Endothelial cell of umbilical vein (primary cell): ENCODE measurements around the gene CACNB4. TPM values are rescaled to one million over a fixed set of nuclear protein-coding genes. Genes with fewer than 3 reads are reported as not detected.

Source experiments
- BruUV-seq: library from RNA; stranded (reverse); fragments of 400-500 nt; replicated peaks from 2 replicates; lab custom pipeline; 2021; lab: Mats Ljungman, UMichigan
- CTCF ChIA-PET: fragments of 300-600, 350-600 bp; sonication (Branson Sonifier 250); formaldehyde crosslinking; loops from one replicate; lab custom pipeline; 2021; ENCODE audit warnings: antibody characterized with exemption, inconsistent platforms; lab: Charles Lee
- POLR2A ChIA-PET: fragments of 300-600, 350-600 bp; sonication (Branson Sonifier 250); formaldehyde crosslinking; loops from one replicate; lab custom pipeline; 2021; ENCODE audit warnings: antibody characterized with exemption, inconsistent platforms; lab: Charles Lee
- DNase-seq: peaks from one replicate; pipeline ENCODE4 v3.0.0-alpha.2; 2011; ENCODE audit warnings: low read depth, low spot score
- FAIRE-seq: peaks from 2 replicates; lab custom pipeline; 2011; peaks lifted over from hg19 to GRCh38; lab: Jason Lieb, UNC
- H2AFZ ChIP-seq: 2 replicates; pipeline ENCODE4 v1.6.0; 2012; ENCODE audit warnings: low read depth, low read length, control low read depth, inconsistent platforms
- H3K27ac ChIP-seq: 2 replicates; pipeline ENCODE4 v1.5.1; 2011; ENCODE audit warnings: low read depth, mild to moderate bottlenecking, control low read depth, low read length, moderate library complexity; ENCODE audit not compliant: insufficient read depth
- H3K27me3 ChIP-seq, 2 experiments: 2 replicates each; pipeline versions ENCODE4 v1.6.0 to v1.6.1; 2011; ENCODE audit warnings: low read length in 2 of 2, mixed read lengths in 1 of 2; ENCODE audit not compliant: control insufficient read depth in 2 of 2, insufficient read depth in 2 of 2
- H3K36me3 ChIP-seq, 2 experiments: 2 replicates in 1 of 2; 3 replicates in 1 of 2; pipeline ENCODE4 v1.5.1; 2011; ENCODE audit warnings: low read length in 2 of 2, mild to moderate bottlenecking in 1 of 2, moderate library complexity in 1 of 2; ENCODE audit not compliant: control insufficient read depth in 2 of 2, insufficient read depth in 2 of 2; ENCODE audit errors: extremely low read depth in 1 of 2
- H3K4me1 ChIP-seq: 3 replicates; pipeline ENCODE4 v1.5.1; 2011; ENCODE audit warnings: mild to moderate bottlenecking, low read length; ENCODE audit not compliant: control insufficient read depth, insufficient read depth; ENCODE audit errors: extremely low read depth
- H3K4me2 ChIP-seq: 2 replicates; pipeline ENCODE4 v1.6.1; 2011; ENCODE audit warnings: low read length, control low read depth, mixed read lengths; ENCODE audit not compliant: insufficient read depth
- H3K4me3 ChIP-seq, 3 experiments: fragments of 200-600 bp in 1 of 3; sonication (generic), shearing (Covaris generic) in 1 of 3; replicated peaks in 1 of 3; 2 replicates each; pipeline ENCODE4 v1.5.1; 2011 to 2016; ENCODE audit warnings: control low read depth in 3 of 3, low read length in 3 of 3, mild to moderate bottlenecking in 2 of 3, inconsistent platforms in 1 of 3, low read depth in 1 of 3, moderate library complexity in 1 of 3; ENCODE audit not compliant: insufficient read depth in 1 of 3
- H3K79me2 ChIP-seq: 2 replicates; pipeline ENCODE4 v1.6.0; 2012; ENCODE audit warnings: low read length, inconsistent platforms; ENCODE audit not compliant: control insufficient read depth, insufficient read depth
- H3K9ac ChIP-seq: replicated peaks from 2 replicates; pipeline ENCODE3; 2011; ENCODE audit warnings: low read length, control low read depth; ENCODE audit not compliant: insufficient read depth; ENCODE audit errors: extremely low read depth
- H3K9me1 ChIP-seq: replicated peaks from 3 replicates; pipeline ENCODE4 v1.6.0; 2011; ENCODE audit warnings: mild to moderate bottlenecking, low read length; ENCODE audit not compliant: control insufficient read depth, insufficient read depth; ENCODE audit errors: extremely low read depth
- H3K9me3 ChIP-seq: replicated peaks from 2 replicates; pipeline ENCODE4 v1.5.1; 2012; ENCODE audit warnings: low read length, inconsistent platforms; ENCODE audit not compliant: control insufficient read depth, insufficient read depth
- H4K20me1 ChIP-seq: replicated peaks from 2 replicates; pipeline ENCODE3; 2011; ENCODE audit warnings: mild to moderate bottlenecking, low read length; ENCODE audit not compliant: control insufficient read depth, insufficient read depth; ENCODE audit errors: extremely low read depth
- CTCF ChIP-seq, 2 donors: IDR thresholded peaks; 1 replicate in 1 of 2; 2 replicates in 1 of 2; pipeline ENCODE4 v1.5.1; 2011; ENCODE audit warnings: low read length in 2 of 2, mild to moderate bottlenecking in 2 of 2, moderate library complexity in 2 of 2, control low read depth in 1 of 2, inconsistent platforms in 1 of 2, low read depth in 1 of 2; ENCODE audit not compliant: insufficient read depth in 1 of 2; ENCODE audit errors: extremely low read depth in 1 of 2
- EZH2 ChIP-seq: IDR thresholded peaks from 2 replicates; pipeline ENCODE4 v1.6.1; 2012; ENCODE audit warnings: borderline replicate concordance, low read depth, mild to moderate bottlenecking, moderate library complexity, low read length, inconsistent platforms; ENCODE audit not compliant: severe bottlenecking
- FOS ChIP-seq: IDR thresholded peaks from 2 replicates; pipeline ENCODE4 v1.6.1; 2011; ENCODE audit warnings: mild to moderate bottlenecking, low read length, moderate library complexity, borderline replicate concordance; ENCODE audit not compliant: insufficient read depth
- GATA2 ChIP-seq: IDR thresholded peaks from 2 replicates; pipeline ENCODE4 v1.7.0; 2011; ENCODE audit warnings: low read depth, mild to moderate bottlenecking, moderate library complexity, mixed read lengths, low read length; ENCODE audit not compliant: insufficient read length, insufficient read depth
- JUN ChIP-seq: IDR thresholded peaks from 2 replicates; pipeline ENCODE4 v1.6.1; 2011; ENCODE audit warnings: borderline replicate concordance, low read depth; ENCODE audit not compliant: insufficient read length, insufficient read depth
- MAX ChIP-seq: IDR thresholded peaks from 2 replicates; pipeline ENCODE4 v1.6.1; 2011; ENCODE audit not compliant: insufficient read depth, insufficient read length
- MYC ChIP-seq: IDR thresholded peaks from one replicate; pipeline ENCODE4 v1.6.1; 2011; ENCODE audit warnings: mild to moderate bottlenecking, low read depth, low read length
- POLR2A ChIP-seq: IDR thresholded peaks from 2 replicates; pipeline ENCODE4 v1.6.1; 2012; ENCODE audit warnings: low read depth, mild to moderate bottlenecking, control low read depth, low read length
- POLR2AphosphoS5 ChIP-seq: IDR thresholded peaks from 2 replicates; pipeline ENCODE4 v1.6.1; 2012; ENCODE audit warnings: low read depth, mild to moderate bottlenecking, control low read depth, low read length, moderate library complexity; ENCODE audit not compliant: insufficient read depth
- dilution Hi-C: fragments of 300-500 bp; cut with MboI; formaldehyde crosslinking; loops from one replicate; pipeline ENCODE4 v1.15.0; 2019; ENCODE audit warnings: low sequenced_read_pairs; ENCODE audit not compliant: extremely low pct_ligation_motif_present
- intact Hi-C: fragments of 100-400 bp; cut with micrococcal nuclease; formaldehyde crosslinking; loops from one replicate; pipeline ENCODE4 v1.10.0; 2022
- polyA plus RNA-seq, 4 experiments: library from polyadenylated mRNA; depleted of rRNA in 3 of 4; stranded (reverse) in 3 of 4; unstranded in 1 of 4; fragments of >200 nt; gene quantifications; 2 replicates each; pipeline versions ENCODE4 v1.2.1 to v1.2.3, GENCODE V29; 2011 to 2012; ENCODE audit warnings: missing spikeins in 1 of 4
- total RNA-seq: library from RNA; stranded (reverse); gene quantifications from 2 replicates; pipeline ENCODE4 v1.2.3, GENCODE V29; 2021

CACNB4 gene
- total and polyA plus RNA-seq, 2 donors (not counting 3 experiments of a cell fraction or from before 2014, with no cell fraction given), result 0.23 to 0.58 TPM

- no peaks in the 10 kb centered on the region for H3K9me1 ChIP-seq
- no peak overlapping the region for H2AFZ ChIP-seq
- POLR2A ChIA-PET, result no interaction called here
These were observed 192.7 kb downstream of the CACNB4 start for GRCh38 chr2:151905963-151906632.

GRCh38 chr2:151904807-151905206 is 194.0 kb downstream of the CACNB4 start:
- no peak for FAIRE-seq
- BruUV-seq, result no TSS peak
- dilution Hi-C loops, result no loop called here

More at GRCh38 chr2:151905963-151906632, 192.7 kb downstream of the CACNB4 start:
- DNase-seq, result no peak
- no peak overlapping the region for H3K4me2 ChIP-seq
- CTCF ChIA-PET, result interaction anchor here (1.2 to 1.3 kb wide), 2 partner anchors 8 to 14 kb away, joined by 3 to 4 read pairs; no protein-coding TSS in a partner anchor
- peaks cover 6% of the 10 kb centered on the region for H3K4me1 ChIP-seq
- H3K9me3 ChIP-seq, result no peaks in the 10 kb centered on the region
- no peaks in the 10 kb centered on the region for H3K36me3 ChIP-seq
- H3K79me2 ChIP-seq, result no peaks in the 10 kb centered on the region
- H3K4me3 ChIP-seq, result no peak overlapping the region
- no peak for FAIRE-seq
- TF ChIP-seq GATA2, result no peak
- no peak for TF ChIP-seq MAX
- TF ChIP-seq FOS, result no peak
- TF ChIP-seq POLR2A, result no peak
- peaks cover 0 to 1% of the 10 kb centered on the region in 2 experiments for H3K27me3 ChIP-seq
- BruUV-seq, result no TSS peak
- H4K20me1 ChIP-seq, result no peaks in the 10 kb centered on the region
- dilution Hi-C loops, result no loop called here
- H3K9ac ChIP-seq, result no peak overlapping the region
- no peak overlapping the region for H3K27ac ChIP-seq
- intact Hi-C loops, result no loop called here

More at GRCh38 chr2:151904807-151905206, 194.0 kb downstream of the CACNB4 start:
- DNase-seq, result no peak
- H3K9ac ChIP-seq, result no peak overlapping the region
- CTCF ChIA-PET, result interaction anchor here (1.0 kb wide), 1 partner anchor 24 kb away, joined by 3 read pairs; no protein-coding TSS in a partner anchor
- no peaks in the 10 kb centered on the region for H3K9me1 ChIP-seq
- no peak overlapping the region for H3K27ac ChIP-seq
- H2AFZ ChIP-seq, result no peak overlapping the region
- H3K79me2 ChIP-seq, result no peaks in the 10 kb centered on the region
- peaks cover 6% of the 10 kb centered on the region for H3K4me1 ChIP-seq
- no peak overlapping the region for H3K4me3 ChIP-seq
- intact Hi-C loops, result no loop called here
- H3K4me2 ChIP-seq, result no peak overlapping the region
- no peaks in the 10 kb centered on the region for H4K20me1 ChIP-seq
- H3K36me3 ChIP-seq, result no peaks in the 10 kb centered on the region
- H3K9me3 ChIP-seq, result no peaks in the 10 kb centered on the region
- H3K27me3 ChIP-seq, result peaks cover 0 to 1% of the 10 kb centered on the region in 2 experiments
- TF ChIP-seq MYC, result no peak
- TF ChIP-seq POLR2AphosphoS5, result no peak
- TF ChIP-seq CTCF (IDR thresholded peaks at IDR 0.05; ENCODE audit: extremely low read depth in 1 of 2, insufficient read depth in 1 of 2, low read depth in 1 of 2, low read length in 2 of 2), result no peak
- no peak for TF ChIP-seq JUN
- no peak for TF ChIP-seq POLR2A
- no peak for TF ChIP-seq EZH2
- no peak for TF ChIP-seq GATA2
- TF ChIP-seq MAX, result no peak
- no peak for TF ChIP-seq FOS
- POLR2A ChIA-PET, result no interaction called here
